T-helper 17 cell (primary cell): Measurements from ENCODE around the gene MYO1E. TPM values are rescaled to one million over a fixed set of nuclear protein-coding genes. Genes with fewer than 3 reads are reported as not detected.
A peak's percentile ranks its signal among the peaks of the same experiment; 100 is the strongest.

ENCODE experiments used
- ATAC-seq: fragments of 150-1000 bp; cut with Tn5 transposase; 2 replicates; pipeline ENCODE4 v1.10.0; 2021; ENCODE audit warnings: mild to moderate bottlenecking, moderate library complexity
- DNase-seq, 3 donors: peaks; one replicate each; pipeline versions ENCODE4 v3.0.0 to v3.0.0-alpha.2; 2020 to 2021
- H3K9me3 ChIP-seq: one replicate; pipeline ENCODE4 v1.7.0; 2013; ENCODE audit warnings: low read length, mild to moderate bottlenecking; ENCODE audit not compliant: control insufficient read depth, poor library complexity, severe bottlenecking
- H3K27ac Mint-ChIP-seq: one replicate; pipeline ENCODE4 v1.8.0; 2022; ENCODE audit warnings: mild to moderate bottlenecking, moderate library complexity, mixed read lengths
- H3K27me3 Mint-ChIP-seq: one replicate; pipeline ENCODE4 v1.8.0; 2022; ENCODE audit warnings: mixed read lengths
- H3K36me3 Mint-ChIP-seq: one replicate; pipeline ENCODE4 v1.8.0; 2022; ENCODE audit warnings: low read depth, mixed read lengths
- H3K4me1 Mint-ChIP-seq: one replicate; pipeline ENCODE4 v1.8.0; 2022; ENCODE audit warnings: mild to moderate bottlenecking, mixed read lengths
- H3K4me3 Mint-ChIP-seq: one replicate; pipeline ENCODE4 v1.8.0; 2022; ENCODE audit warnings: mild to moderate bottlenecking, moderate library complexity, mixed read lengths
- total RNA-seq, 4 donors: library from RNA in 2 of 4; stranded (reverse) in 2 of 4; gene quantifications; one replicate each; pipeline ENCODE4 v1.2.3 and lab custom pipeline; 2022 to 2026

Gene MYO1E
- total RNA-seq, 2 donors from 2014 or later = 4.0 to 4.1 TPM

DNA sequence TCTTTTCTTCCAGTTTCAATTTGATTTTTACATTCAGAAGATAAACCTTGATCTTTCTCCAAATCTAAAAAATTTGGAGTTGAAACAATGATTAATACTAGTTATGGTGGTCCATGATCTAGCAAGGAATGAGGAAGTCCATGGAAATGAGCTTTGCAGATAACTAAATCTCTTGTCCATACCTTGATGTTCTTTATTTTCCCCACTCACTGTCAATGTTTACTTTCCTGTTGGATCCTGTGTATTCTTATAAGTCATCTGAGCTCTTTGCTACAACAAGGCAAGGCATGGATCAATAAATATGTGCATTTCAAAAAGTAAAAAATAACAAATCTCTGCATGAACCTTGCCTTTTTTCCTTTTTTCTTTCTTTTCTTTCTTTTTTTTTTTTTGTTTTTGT is 6.2 kb upstream of the MYO1E start:
- Mint-ChIP-seq H3K27ac (no peak overlapping the region), H3K36me3 (no peaks in the 10 kb centered on the region), H3K4me1 (peaks cover 3% of the 10 kb centered on the region), H3K27me3 (peaks cover 26% of the 10 kb centered on the region), H3K4me3 (no peak overlapping the region)
- DNase-seq (no peak), ATAC-seq (no peak)
- no peaks in the 10 kb centered on the region for H3K9me3 ChIP-seq

DNA sequence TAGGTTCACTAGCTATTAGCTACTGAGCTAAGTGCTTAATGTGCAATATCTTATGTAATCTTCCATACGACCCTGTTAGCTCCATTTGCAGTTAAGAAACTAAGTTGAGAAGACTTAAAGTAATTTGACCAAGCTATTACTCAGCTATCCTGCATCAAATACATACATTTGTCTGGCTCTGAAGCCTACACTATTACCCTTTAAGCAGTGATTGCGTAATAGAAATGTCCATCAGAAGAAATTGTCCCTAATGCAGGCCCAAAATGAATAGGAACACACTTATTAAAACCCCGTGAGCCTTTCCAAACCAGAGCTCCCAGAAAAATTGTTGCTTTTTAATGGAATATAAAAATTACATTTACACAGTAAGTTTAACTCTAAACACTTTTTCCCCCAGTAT is 5.3 kb upstream of the MYO1E start:
- H3K4me1 Mint-ChIP-seq = peaks cover 6% of the 10 kb centered on the region
- H3K27me3 Mint-ChIP-seq = peaks cover 35% of the 10 kb centered on the region
- DNase-seq (no peak), ATAC-seq (no peak)
- H3K27ac Mint-ChIP-seq = no peak overlapping the region
- no peaks in the 10 kb centered on the region for H3K36me3 Mint-ChIP-seq
- H3K4me3 Mint-ChIP-seq = no peak overlapping the region
- no peaks in the 10 kb centered on the region for H3K9me3 ChIP-seq

DNA sequence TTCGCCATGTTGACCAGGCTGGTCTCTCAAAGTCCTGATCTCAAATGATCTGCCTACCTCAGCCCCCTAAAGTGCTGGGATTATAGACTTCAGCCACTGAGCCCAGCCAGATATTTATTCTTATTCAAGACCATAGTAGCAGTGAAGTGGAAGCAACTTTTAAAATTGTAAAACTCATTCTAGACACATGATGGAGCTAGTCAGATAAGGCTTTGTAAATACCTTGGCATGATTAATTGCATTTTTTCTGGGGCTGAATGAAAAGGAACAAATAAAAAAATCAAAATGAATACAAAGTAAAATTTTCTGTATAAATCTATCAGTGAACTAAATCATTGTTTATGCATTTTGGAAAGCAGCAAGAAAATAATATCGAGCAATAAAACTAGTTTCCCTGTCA is 4.1 kb upstream of the MYO1E start:
- H3K4me1 Mint-ChIP-seq = peaks cover 11% of the 10 kb centered on the region
- no peak overlapping the region for H3K4me3 Mint-ChIP-seq
- H3K27ac Mint-ChIP-seq = no peak overlapping the region
- H3K9me3 ChIP-seq = no peaks in the 10 kb centered on the region
- ATAC-seq = no peak
- no peak for DNase-seq
- H3K27me3 Mint-ChIP-seq = peaks cover 41% of the 10 kb centered on the region
- H3K36me3 Mint-ChIP-seq = peaks cover 2% of the 10 kb centered on the region

DNA sequence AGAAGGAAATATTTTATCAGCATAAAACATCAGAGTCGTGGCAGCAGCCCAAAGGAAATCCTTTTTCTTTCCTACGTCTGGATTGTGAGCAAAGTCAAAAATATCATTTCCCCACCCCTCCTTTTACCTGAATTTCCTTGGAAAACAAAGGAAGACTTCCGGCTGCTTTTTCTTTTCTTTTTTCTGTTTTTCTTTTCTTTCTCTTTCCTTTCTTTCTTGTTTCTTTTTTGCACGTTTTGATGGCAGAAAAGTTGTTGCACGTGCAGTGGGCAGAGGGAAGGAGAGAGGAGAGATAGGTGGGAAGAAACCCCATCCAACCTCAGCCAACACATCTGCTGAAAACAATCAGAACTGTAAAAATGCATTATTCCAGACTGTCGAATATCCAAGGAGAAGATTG is 544 bp upstream of the MYO1E start:
- H3K27ac Mint-ChIP-seq = no peak overlapping the region
- peaks cover 4% of the 10 kb centered on the region for H3K36me3 Mint-ChIP-seq
- H3K9me3 ChIP-seq = no peaks in the 10 kb centered on the region
- no peak for DNase-seq
- H3K4me3 Mint-ChIP-seq = peak overlapping the region; percentile 93
- no peak for ATAC-seq
- peaks cover 64% of the 10 kb centered on the region for H3K27me3 Mint-ChIP-seq
- peaks cover 14% of the 10 kb centered on the region for H3K4me1 Mint-ChIP-seq

DNA sequence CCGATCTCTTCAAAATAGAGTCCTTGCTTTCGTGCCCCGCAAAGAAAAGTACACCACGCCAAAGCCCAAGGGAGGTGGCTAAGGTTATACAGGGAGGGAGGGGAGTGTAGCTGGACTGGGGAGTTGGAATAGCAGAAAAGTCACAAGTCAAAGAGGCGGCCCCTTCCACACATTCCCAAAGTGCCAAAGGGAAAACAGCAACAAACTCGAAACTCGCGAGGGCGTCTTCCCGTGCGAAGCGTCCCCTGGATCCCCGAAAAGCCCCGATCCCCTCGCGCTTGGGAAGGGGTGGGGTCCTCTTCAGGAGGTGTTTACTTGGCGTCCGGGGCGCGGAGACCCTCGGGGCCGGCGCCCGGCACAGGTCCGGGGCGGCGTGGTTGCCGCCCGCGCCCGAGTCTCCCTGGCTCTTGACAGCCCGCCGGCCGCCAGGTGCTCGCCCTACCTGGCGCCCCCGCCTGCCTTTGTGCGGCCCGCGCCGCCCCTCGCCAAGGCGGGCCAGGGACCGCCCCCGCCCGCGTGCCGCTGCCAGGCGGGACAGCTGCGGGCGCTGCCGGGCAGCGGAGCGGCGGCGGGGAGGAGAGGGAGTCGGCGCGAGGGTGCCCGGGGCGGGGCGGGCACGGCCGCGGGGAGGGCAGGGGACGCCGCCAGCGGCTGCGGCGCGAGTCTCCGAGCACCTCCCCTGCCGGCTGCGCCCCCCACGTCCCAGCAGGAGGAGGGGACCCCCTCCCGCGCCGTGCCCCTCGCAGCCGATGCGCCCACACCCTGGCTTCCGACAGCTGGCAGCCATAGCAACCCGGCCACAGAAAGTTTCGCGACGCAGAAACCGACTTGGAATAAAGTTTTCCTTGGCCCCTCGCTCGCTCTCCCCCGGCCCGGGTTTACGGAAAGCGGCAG is 966 bp downstream of the MYO1E start:
- Mint-ChIP-seq H3K36me3 (peaks cover 4% of the 10 kb centered on the region), H3K4me3 (peak overlapping the region; percentile 95), H3K27me3 (peaks cover 62% of the 10 kb centered on the region), H3K27ac (no peak overlapping the region), H3K4me1 (peaks cover 14% of the 10 kb centered on the region)
- H3K9me3 ChIP-seq = no peaks in the 10 kb centered on the region
- no peak for DNase-seq
- ATAC-seq = peak; percentile 50

DNA sequence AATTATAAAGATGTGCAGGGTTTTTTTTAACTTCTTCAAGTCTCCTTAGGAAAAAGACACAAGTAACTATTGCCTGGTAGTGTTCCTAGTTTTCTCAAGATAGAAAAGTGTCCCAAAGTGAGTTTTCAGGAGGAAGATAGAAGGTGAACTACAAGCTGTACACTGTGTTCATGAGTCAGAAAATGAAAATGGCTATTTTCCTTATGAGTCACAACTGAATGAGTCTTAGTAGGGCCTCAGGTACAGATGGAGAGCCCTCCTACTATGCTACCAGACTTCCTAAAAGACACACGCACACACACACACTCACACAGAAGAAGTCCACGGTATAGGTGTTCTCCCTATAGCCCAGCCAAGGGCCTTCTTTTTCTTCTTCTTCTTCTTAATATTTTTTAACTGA is 3.1 kb downstream of the MYO1E start:
- H3K9me3 ChIP-seq = no peaks in the 10 kb centered on the region
- H3K36me3 Mint-ChIP-seq = peaks cover 4% of the 10 kb centered on the region
- ATAC-seq (no peak), DNase-seq (no peak)
- peaks cover 14% of the 10 kb centered on the region for H3K4me1 Mint-ChIP-seq
- peaks cover 56% of the 10 kb centered on the region for H3K27me3 Mint-ChIP-seq
- no peak overlapping the region for H3K4me3 Mint-ChIP-seq
- no peak overlapping the region for H3K27ac Mint-ChIP-seq

DNA sequence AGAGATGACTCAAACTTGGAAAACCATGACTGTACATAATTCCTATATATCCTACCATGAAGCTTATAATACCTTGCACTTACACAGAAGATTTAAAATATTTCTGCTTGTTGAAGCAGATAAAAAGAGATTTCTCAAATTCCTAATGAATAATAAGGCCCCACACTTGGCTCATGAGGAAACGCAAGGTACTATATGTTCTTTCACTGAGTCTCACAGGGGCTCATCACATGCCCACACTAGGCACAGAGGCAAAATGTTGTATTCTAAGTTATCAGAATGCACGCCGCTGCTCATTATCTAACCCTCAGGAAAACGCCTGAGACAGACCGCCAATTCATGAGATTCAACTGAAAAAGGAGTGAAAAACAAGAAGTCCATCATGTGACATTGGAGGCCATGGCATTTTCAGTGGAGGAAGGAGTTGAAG is 5.6 kb downstream of the MYO1E start:
- no peak overlapping the region for H3K4me3 Mint-ChIP-seq
- no peaks in the 10 kb centered on the region for H3K9me3 ChIP-seq
- no peak overlapping the region for H3K27ac Mint-ChIP-seq
- peaks cover 2% of the 10 kb centered on the region for H3K36me3 Mint-ChIP-seq
- H3K4me1 Mint-ChIP-seq = peaks cover 3% of the 10 kb centered on the region
- ATAC-seq (no peak), DNase-seq (no peak)
- H3K27me3 Mint-ChIP-seq = peaks cover 39% of the 10 kb centered on the region

DNA sequence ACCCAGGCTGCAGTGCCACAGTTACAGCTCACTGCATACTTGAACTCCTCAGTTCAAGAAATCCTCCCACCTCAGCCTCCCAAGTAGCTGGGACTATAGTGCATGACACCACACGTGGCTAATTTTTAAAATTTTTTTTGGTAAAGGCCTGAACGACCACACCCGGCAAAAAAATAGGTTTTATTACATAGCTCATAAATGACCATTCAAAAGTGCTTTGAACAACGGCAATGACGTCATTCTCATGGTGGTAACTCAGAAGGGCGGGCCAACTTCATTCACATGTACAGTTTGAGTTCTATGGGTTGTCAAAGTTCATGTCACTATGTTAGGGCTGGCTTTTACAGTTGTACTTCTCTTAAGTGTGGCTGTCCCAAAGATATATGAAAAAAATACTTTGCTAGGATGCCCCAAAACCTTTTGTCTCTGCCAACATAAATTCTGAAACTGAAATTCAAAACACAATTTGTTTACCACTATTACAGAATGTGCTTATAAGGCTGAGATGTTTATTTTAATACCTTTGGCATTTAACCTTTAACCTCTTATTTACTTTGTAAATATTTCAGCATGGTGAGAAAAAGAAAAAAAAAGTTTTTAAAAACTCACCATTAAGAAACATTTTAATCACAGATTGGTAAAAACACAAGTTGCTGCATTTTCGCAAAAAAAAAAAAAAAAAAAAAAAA is 6.2 kb downstream of the MYO1E start:
- H3K9me3 ChIP-seq = no peaks in the 10 kb centered on the region
- Mint-ChIP-seq H3K4me1 (peaks cover 3% of the 10 kb centered on the region), H3K27ac (no peak overlapping the region), H3K27me3 (peaks cover 38% of the 10 kb centered on the region), H3K4me3 (no peak overlapping the region), H3K36me3 (peaks cover 2% of the 10 kb centered on the region)
- DNase-seq (no peak), ATAC-seq (no peak)

DNA sequence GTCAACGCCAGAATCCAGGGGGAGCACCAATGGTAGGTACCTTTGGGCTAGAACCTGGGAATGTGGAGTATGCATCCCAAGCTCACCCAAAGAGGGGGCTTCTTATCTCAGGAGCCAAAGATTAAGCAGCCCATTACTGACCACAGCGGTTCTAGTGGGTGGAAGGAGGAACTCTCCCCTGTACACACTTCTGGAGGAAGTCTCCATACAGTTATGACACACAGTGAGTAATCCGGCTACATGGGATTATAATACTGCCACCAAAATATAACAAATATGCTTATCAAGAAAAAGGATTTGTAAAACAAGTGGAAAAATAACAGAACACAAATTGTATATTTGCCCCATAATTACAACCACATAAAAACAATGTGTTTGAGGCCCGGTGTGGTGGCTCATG is 8.4 kb downstream of the MYO1E start:
- H3K4me3 Mint-ChIP-seq = no peak overlapping the region
- no peak overlapping the region for H3K27ac Mint-ChIP-seq
- no peak for DNase-seq
- H3K27me3 Mint-ChIP-seq = peaks cover 17% of the 10 kb centered on the region
- H3K4me1 Mint-ChIP-seq = no peaks in the 10 kb centered on the region
- ATAC-seq = no peak
- no peaks in the 10 kb centered on the region for H3K36me3 Mint-ChIP-seq
- no peaks in the 10 kb centered on the region for H3K9me3 ChIP-seq

DNA sequence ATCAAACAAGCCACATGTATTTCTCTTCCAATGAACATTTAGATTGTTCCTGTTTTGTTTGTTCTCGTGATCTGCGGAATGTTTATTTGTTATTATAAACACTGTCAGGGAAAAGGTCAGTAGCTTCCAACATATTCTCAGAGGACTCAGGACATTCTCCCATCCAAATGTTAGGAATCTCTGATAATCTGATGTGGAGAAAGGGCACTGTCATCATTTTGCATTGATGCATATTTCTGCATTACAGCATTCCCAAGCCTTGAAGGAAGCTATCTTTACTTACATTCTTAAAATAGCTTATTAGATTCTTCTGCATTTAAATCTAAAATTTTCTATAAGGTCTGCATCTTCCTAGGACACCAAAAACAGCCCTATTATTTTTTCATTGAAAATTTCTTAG is 10.3 kb downstream of the MYO1E start:
- no peak overlapping the region for H3K4me3 Mint-ChIP-seq

DNA sequence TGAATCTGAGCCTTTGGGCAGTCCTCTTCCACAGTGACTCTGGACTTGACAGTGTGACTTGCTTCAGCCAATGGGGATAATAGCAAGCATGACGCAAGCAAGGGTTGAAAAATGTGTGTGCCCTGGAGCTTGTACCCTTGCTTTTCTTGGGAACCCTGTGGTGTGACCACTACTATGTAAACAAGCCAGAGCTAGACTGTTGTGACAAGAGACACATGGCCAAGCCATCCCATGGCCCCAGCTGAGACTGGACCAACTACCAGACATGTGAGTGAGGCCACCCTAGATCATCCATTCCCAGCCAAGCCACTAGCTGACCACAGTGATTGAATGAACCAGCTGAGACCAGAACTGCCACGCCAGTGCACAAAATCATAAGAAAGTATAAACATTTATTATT is 11.8 kb downstream of the MYO1E start:
- H3K4me1 Mint-ChIP-seq = no peaks in the 10 kb centered on the region
- H3K9me3 ChIP-seq = no peaks in the 10 kb centered on the region
- H3K27ac Mint-ChIP-seq = no peak overlapping the region
- DNase-seq (no peak), ATAC-seq (no peak)
- peaks cover 22% of the 10 kb centered on the region for H3K27me3 Mint-ChIP-seq
- H3K4me3 Mint-ChIP-seq = no peak overlapping the region
- peaks cover 2% of the 10 kb centered on the region for H3K36me3 Mint-ChIP-seq

More for the DNA sequence above, 10.3 kb downstream of the MYO1E start:
- Mint-ChIP-seq H3K27ac (no peak overlapping the region), H3K4me1 (no peaks in the 10 kb centered on the region), H3K27me3 (peaks cover 20% of the 10 kb centered on the region), H3K36me3 (peaks cover 2% of the 10 kb centered on the region)
- DNase-seq = no peak
- ATAC-seq = no peak
- no peaks in the 10 kb centered on the region for H3K9me3 ChIP-seq

DNA sequence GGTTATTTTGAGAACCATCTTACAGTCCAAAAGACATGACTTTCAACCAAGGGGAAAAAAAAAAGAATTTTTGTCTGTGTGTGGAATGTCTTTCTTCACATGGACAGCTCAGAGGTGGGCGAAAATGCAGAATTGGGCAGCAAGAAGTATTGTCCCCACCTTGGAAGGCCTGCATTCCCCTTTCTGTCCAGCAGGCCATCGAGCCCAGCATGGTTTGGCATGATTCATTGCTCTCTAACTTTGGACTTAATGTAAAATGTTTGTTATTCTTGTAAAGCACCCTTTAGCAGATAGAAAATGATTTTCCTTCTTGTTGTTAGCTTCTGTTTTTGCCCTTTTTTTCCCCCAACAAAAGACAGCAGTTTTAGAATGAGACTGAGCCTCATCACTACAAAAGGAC is 12.4 kb downstream of the MYO1E start:
- peaks cover 22% of the 10 kb centered on the region for H3K27me3 Mint-ChIP-seq
- DNase-seq (no peak), ATAC-seq (no peak)
- H3K36me3 Mint-ChIP-seq = peaks cover 2% of the 10 kb centered on the region
- peaks cover 3% of the 10 kb centered on the region for H3K4me1 Mint-ChIP-seq
- H3K27ac Mint-ChIP-seq = no peak overlapping the region
- no peaks in the 10 kb centered on the region for H3K9me3 ChIP-seq
- H3K4me3 Mint-ChIP-seq = no peak overlapping the region

DNA sequence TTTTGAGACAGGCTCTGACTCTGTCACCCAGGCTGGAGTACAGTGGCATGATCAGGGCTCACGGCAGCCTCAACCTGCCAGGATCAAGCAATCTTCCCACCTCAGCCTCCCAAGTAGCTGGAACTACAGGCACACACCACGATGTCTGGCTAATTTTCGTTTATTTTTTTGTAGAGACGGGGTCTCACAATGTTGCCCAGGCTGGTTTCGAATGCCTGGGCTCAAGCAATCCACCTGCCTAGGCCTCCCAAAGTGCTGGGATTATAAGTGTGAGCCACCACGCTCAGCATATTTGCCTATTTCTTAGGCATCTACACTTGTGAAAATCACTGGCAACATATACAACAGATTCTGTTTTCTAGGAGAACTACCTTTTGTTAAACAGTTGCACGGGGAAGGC is 16.9 kb downstream of the MYO1E start:
- H3K27ac Mint-ChIP-seq = no peak overlapping the region
- DNase-seq (no peak), ATAC-seq (no peak)
- H3K4me3 Mint-ChIP-seq = no peak overlapping the region
- H3K27me3 Mint-ChIP-seq = peaks cover 37% of the 10 kb centered on the region
- no peaks in the 10 kb centered on the region for H3K9me3 ChIP-seq
- H3K36me3 Mint-ChIP-seq = peaks cover 4% of the 10 kb centered on the region
- H3K4me1 Mint-ChIP-seq = peaks cover 7% of the 10 kb centered on the region
